ENCODE data around the gene SLC25A42. TPM values are rescaled to one million over a fixed set of nuclear protein-coding genes. Genes with fewer than 3 reads are reported as not detected.
A peak's percentile ranks its signal among the peaks of the same experiment; 100 is the strongest.
"Not testable (repeated sequence)": the region's sequence is repeated elsewhere in the genome, so short reads cannot be mapped to it uniquely, and the experiment has no call there.

SLC25A42 gene
- polyA plus RNA-seq, 3 donors: 16.7 to 23.4 (median 22.7) TPM

DNA sequence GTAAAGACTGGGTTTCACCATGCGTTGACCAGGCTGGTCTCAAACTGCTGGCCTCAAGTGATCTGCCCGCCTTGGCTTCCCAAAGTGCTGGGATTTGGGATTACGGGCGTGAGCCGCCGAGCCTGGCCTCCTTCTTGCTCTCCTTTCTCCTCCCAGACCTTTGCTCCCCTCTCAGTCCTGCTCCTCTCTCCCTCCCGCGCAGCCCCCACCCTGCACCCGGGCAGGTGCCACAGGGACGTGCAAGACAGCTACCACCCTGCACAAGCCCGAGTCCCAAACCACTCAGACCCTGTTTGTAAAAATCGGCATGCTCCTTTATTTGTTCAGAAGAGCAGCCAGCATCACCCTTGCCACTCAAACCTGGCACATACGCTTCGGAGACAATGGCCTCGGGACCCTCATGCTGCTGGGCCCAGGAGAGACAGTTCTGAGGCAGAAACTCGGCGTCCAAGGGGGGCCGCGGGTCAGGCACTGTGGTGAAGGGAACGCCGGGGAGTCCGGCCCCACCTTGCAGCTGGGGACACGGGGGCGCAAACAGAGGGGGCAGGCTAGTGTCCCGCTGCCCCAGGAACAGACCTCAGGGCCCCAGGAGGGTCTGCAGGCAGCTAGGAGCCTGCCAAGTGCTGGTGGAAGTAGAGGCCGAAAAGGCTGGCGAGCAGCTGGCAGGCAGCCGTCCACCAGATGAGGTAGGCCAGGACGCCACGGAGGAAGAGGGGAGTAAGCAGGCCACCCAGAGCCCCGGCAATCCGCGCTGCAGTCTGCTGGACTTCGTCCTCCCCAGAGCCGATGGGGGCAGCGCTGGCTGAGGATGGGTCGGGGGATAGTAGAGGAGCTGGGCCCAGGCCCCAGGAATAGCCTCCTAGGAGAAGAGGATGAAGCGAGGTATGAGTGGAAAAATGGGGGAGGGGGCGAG, 55.8 kb downstream of the SLC25A42 start:
- no peak for DNase-seq (ENCODE audit: extremely low read depth in 1 of 11, low read depth in 9 of 11, low spot score in 4 of 11)

DNA sequence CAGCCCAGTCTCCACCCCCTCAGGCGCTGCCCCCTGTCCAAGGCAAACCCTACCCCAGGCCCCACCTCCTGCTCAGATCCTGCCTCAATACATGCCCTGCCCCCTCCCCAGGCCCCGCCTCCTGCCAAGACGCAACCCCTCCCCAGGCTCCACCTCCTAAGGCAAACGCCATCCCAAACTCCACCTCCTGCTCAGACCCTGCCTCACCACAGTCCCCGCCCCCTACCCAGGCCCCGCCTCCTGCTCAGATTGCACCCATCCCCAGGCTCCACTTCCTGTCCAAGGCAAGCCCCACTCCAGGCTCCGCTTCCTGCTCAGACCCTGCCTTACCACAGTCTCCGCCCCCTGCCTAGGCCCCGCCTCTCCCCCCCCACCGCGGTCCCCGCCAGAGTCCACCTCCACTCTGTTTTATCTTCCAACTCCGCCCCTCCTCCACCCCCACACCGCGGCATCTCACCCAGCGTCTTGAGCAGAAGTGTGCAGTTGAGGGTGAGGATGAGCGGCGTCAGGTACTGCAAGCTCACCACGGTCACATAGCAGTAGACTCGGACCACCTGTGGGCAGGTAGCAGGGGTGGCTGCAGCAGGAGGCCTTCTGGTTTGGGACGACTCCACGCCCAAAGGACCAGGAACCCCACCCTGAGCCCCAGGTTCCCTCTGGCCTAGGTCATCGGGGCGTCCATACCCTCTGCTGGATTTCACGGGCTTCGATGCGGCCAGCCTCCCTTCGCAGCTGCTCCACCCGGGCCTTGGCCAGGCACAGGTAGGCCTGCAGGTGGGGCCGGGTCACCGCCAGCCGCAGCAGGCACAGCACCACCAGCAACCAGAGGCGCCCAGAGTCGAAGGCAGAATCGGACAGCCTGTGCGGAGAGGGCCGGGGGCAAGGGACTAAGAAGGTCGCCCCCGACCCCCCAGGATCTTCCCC, 56.8 kb downstream of the SLC25A42 start:
- DNase-seq (ENCODE audit: extremely low read depth in 1 of 11, low read depth in 9 of 11, low spot score in 4 of 11): peak in 9 of 11 donors; percentile 51 to 86 (median 72)

DNA sequence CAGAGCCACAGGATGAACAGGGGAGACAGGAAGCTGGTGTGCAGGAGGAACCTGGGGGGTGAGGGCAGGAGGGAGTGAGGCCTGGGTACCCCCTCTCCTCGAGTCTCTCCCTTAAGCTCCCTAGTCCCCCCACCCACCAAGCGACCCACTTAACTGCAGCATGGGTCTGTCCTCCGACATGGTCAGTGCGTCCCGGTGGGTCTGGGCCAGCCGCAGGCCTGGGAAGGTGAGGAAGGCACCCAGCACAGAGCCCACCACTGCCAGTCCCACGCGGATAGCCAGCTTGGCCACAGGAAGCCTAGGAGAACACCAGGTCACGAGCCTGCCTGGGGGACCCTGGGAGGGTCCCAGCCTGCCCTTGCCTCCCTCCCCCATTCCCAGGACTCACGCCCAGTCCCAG, 57.6 kb downstream of the SLC25A42 start:
- DNase-seq (ENCODE audit: extremely low read depth in 1 of 11, low read depth in 9 of 11, low spot score in 4 of 11): no peak

DNA sequence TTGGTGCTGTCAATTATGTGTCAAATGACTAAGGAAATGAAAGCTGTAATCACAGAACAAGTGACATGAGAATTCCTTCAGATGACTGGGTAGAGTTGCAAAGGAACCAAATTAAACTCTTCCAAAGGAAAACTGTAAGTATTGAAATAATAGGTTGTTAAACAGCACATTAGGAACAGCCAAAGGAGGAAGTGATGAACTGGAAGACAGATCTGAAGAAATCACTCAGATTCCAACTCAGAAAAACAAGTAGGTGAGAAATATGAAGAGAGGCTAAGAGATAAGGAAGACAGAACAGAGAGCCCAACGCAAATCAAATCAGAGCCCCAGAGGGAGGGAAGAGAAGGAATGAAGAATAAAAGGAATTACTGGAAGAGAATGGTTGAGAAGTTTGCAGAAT, 59.1 kb downstream of the SLC25A42 start:
- no peak for DNase-seq (ENCODE audit: extremely low read depth in 1 of 11, low read depth in 9 of 11, low spot score in 4 of 11)

DNA sequence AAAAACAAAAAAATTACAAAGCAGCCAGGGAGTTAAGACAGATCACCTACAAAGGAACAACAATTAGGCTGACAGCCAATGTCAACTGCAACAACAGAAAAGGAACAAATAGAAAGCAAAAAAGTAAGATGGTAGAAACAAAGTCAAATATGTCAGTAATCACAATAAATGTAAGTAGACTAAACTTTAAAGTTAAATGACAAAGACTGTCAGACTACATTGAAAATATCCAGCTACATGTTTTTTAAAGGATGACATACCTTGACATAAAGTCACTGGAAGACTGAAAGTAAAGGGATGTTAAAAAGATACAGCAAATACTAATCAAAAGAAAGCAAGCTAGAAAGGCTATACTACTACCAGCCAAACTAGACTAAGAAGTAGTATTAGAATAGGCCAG, 59.6 kb downstream of the SLC25A42 start:
- no peak for DNase-seq (ENCODE audit: extremely low read depth in 1 of 11, low read depth in 9 of 11, low spot score in 4 of 11)

DNA sequence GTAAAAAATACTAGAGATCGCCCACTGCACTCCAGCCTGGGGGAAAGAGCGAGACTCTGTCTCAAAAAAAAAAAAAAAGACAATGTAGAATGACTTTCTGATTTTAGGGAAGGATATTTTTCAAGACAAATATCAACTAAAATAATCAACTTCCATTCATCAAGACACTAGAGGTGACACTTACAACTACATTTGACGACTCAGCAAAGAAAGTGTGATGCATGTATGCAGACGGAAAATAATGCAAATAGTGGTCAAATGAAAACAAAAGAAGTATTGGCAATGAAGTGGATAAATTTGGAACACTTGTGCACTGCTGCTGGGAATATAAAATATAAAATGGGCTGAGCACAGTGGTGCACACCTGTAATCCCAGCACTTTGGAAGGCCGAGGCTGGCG, 62.3 kb downstream of the SLC25A42 start:
- no peak for DNase-seq (ENCODE audit: extremely low read depth in 1 of 11, low read depth in 9 of 11, low spot score in 4 of 11)

DNA sequence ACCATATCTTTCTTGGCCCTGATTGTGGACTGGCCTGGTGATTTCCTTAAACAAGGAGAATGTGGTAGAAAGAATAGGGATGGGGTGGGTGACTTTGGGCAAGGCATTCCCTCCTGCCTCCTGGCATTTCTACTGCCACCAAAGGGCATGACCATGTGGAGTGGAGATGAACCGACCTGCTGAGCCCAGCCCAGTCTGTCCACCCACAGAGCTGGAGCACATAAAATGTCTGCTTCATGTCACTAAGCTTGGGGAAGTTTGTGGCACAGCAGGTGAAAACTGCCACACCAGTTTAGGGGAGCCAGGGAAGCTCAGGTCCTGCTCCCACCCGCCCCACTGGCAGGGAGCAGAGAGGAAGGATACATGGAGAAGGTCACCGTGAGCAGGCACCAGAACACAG, 68.2 kb downstream of the SLC25A42 start:
- no peak for DNase-seq (ENCODE audit: extremely low read depth in 1 of 11, low read depth in 9 of 11, low spot score in 4 of 11)

DNA sequence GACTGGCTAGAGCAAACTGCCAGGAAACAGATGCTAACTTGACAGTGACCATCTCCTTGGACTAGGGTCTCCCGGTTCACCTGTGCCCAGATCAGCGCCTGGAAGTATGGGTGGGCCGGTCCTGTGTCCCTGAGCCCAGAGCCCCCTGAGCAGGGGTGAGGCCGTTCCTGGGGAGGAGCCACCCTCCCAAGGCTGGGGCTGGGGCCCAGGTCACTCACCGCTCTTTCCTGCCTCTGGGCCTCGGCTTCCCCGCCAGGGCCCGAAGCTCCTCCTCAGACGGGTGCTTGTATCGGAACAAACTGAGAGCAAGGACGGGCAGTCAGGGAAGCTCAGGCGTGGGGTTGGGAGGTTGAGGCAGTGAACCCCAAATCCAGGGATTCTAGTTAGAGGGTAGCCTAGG, 69.1 kb downstream of the SLC25A42 start:
- no peak for DNase-seq (ENCODE audit: extremely low read depth in 1 of 11, low read depth in 9 of 11, low spot score in 4 of 11)

DNA sequence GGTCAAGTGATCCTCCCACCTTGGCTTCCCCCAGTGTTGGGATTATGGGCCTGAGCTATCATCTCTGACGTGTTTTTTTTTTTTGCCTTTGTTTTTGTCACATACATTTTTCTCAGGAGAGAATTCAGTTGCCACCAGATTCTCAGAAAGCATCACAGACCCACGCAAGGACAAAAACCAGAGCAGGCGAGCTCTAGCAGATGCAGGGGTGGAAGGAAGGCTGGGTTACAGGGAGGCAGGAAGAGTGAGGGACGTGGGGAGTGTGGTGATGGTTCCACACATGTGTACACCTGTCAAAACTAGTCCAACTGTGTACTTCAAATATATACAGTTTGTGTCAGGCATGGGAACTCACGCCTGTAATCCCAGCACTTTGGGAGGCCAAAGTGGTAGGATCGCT, 70.2 kb downstream of the SLC25A42 start:
- no peak for DNase-seq (ENCODE audit: extremely low read depth in 1 of 11, low read depth in 9 of 11, low spot score in 4 of 11)

DNA sequence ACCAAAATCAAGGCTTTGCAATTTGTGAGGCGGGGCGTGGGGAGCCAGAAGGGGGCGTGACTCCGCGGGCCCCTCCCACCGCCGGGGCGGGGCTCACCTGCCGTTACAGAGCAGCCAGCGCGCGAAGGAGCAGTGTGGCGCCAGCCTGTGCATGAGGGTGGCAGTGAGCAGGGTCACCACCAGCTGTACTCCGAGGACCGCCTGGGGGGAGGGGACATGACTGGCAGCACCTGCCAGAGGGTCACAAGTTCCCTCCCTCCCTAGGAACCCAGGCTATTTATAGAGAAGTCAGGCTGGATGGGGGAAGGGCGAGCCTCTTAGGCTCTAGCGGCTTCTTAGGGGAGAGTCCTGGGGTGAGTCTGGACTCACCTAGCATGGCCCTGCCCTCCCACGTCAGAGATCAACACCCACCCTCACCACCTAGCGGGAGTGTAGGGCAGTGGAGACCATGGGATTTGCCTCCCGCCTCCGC, 70.9 kb downstream of the SLC25A42 start:
- DNase-seq (ENCODE audit: extremely low read depth in 1 of 11, low read depth in 9 of 11, low spot score in 4 of 11): peak in 7 of 11 donors; percentile 17 to 70 (median 46)

DNA sequence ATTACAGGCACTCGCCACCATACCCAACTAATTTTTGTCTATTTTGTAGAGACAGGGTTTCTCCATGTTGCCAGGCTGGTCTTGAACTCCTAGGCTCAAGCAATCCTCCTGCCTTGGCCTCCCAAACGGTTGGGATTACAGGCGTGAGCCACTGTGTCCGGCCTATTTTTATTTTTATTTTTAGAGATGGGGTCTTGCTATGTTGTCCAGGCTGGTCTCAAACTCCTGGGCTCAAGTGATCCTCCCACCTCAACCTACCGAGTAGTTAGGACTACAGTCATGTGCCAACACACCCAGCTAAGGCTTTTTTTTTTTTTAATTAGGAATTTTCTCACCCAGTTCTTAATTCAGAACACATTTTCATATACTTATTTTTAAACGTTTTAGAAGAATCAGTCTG, 71.9 kb downstream of the SLC25A42 start:
- not testable (repeated sequence) for DNase-seq (ENCODE audit: extremely low read depth in 1 of 11, low read depth in 9 of 11, low spot score in 4 of 11)

DNA sequence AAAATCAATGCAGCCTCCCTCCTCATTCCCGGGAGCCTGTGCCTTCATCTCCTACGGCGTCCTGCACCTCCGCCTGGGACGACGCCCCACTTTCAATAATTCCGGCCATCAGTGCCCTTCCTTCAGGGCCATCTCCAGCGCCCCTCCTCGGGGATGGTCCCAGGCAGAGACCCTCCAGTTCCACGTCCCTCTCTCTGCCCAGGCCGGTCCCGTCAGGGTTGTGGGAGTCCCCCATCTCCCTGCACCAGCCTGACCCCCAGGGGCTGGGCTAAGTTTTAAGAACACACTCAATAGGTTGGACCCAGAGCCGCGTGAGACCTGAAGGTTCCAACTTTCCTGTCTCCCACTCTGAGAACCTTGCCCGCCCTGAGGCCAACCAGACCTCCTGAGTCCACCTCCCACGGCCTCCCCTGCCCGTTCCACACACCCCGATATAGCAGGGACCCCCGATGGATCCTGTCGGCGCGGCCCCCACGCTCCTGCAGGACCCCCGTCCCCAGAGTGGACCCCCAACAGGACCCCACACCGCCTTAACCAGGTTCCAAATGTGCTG, 73.8 kb downstream of the SLC25A42 start:
- no peak for DNase-seq (ENCODE audit: extremely low read depth in 1 of 11, low read depth in 9 of 11, low spot score in 4 of 11)

DNA sequence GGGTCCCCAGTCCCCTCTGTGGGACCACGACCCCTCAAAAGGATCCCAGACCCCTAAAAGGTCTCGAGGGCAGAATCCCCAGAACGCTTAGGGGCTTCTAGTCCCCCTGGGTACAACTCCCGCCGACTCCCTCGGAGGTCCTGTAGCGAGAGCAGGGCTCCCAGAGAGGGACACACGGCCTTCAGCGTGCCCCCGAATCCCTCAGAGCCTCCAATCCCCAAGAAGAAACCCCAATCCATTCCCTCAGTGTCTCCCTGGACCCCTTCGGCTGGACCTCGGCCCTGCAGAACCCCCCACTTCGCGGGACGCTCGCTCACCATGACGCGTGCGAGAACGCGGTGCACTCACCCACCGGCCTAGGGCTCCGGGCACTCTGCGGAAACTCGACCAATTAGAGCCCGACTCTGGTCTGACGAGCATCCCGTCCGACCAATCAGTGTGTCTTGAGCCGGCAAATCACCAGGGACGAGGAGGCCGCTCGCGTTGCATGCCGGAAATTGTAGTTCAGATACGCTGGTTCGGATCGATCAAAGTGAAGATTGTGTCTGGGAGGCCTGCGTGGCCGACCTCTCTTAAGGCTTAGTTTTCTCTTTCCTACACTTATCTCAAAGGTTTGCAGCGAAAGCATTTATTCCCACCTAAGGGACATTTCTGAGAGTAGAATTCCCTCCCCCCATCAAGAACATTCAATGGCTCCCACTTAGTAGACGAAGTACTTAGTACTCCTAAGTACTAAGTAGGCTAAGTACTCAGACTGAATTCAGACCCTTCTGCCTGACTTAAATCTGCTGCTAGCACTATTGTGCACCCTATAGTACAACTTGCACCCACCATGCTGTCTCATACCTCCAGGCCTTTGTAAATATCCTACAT, 74.6 kb downstream of the SLC25A42 start, which contains the start of gene TMEM161A:
Gene TMEM161A, minus strand, starts transcription at position 370 of the 873 bp plus-strand sequence. Its CDS starts 50 bp downstream, at position 320.
- peak; percentile 93 to 99 (median 97) for DNase-seq (ENCODE audit: extremely low read depth in 1 of 11, low read depth in 9 of 11, low spot score in 4 of 11)

DNA sequence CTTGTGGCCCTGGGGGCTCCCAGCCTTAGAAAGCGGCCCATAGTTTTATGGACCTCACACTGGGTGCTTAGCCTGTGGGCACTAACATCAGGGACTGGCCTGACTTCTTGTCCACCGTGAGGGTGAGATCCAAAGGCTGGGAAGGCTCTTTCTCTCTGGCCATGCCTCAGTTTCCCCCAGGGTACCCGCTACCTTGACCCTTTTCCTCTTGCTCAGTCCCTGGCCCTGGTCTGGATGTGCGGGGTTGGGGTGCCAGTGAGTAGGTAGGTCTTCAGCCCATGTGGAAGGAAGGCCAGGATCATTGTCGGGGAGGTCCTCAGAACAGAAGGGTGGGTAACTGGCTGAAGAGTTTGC, 76.1 kb downstream of the SLC25A42 start:
- DNase-seq (ENCODE audit: extremely low read depth in 1 of 11, low read depth in 9 of 11, low spot score in 4 of 11): no peak

DNA sequence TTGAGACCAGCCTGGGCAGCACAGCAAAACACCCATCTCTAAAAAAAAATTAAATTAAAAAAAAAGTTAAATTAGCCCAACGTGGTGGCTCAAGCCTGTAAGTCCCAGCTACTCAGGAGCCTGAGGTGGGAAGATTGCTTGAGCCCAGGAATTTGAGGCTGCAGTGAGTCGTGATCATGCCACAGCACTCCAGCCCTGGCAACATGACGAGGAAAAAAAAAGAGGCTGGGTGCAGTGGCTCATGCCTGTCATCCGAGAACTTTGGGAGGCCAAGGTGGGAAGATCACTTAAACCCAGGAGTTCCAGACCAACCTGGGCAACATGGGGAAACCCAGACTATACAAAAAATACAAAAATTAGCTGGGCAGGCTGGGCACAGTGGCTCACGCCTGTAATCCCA, 76.7 kb downstream of the SLC25A42 start:
- no peak for DNase-seq (ENCODE audit: extremely low read depth in 1 of 11, low read depth in 9 of 11, low spot score in 4 of 11)

DNA sequence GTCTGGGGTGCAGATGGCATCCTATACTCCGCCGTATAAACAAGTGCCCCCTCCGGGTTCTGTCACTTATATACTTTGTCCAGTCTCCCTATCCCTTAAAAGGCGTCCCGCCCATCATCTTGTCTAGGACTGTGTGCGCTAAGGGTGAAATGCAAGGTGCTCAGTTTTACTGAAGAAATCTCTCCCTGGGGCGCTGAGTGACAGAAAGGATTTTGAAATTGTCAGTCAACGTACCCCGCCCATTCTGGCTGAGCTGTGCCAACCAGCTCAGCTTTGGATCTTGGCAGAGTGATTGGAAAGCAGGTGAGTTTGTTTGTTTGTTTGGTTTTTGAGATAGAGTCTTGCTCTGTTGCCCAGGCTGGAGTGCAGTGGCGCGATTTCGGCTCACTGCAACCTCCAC, 78.6 kb downstream of the SLC25A42 start:
- DNase-seq (ENCODE audit: extremely low read depth in 1 of 11, low read depth in 9 of 11, low spot score in 4 of 11): no peak

DNA sequence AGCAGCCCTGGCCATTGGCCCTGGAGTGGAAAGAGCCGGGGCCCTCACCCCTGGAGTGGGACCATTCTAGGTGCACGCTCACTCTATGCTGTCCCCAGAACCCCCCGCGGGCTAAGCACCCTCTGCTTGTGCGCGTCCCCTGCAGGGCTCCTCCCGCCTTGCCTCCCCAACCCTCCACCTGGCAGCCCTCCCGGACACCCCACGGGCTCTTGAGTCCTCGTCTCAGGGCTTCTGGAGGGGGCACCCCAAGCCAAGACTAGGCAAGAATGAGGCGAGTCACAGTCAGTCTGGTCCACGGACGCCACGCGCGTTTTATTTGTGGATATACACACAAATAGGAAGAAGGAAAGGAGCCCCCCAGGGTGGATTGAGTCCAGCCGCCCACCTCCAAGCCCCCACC, 81.5 kb downstream of the SLC25A42 start:
- no peak for DNase-seq (ENCODE audit: extremely low read depth in 1 of 11, low read depth in 9 of 11, low spot score in 4 of 11)

All from renal cortex interstitium (tissue), 11 donors.